ENCODE data around the gene TRPC4AP.

TRPC4AP gene

DNA sequence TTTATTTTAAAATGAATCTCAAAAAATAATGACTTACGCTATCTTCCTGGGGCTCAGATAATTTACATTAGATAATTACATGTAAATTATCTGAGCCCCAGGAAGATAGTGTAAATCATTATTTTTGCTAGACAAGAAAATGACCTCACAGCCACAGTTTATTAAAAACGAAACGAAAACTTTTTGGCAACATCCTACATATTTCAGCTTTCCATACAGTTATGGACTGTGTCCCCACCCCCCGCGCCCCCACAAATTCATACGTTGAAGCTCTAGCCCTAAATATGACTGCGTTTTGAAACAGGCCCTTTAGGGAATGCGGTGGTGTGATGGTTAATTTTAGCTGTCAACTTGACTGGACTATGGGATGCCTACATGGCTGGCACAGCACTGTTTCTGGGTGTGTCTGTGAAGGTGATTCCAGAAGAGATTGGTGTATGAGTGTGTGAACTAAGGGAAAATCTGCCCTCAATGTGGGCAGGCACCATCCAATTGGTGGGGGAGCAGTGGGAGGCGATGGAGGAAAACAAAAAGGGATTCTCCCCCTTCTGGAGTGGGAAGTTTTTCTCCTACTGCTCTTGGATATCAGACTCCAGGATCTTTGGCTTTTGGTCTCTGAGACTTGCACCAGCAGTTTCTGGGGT lies 52.6 kb downstream of the TRPC4AP start:
- no peak for TF ChIP-seq REST (IDR thresholded peaks at IDR 0.05; ENCODE audit: insufficient read depth in 1 of 2, low read depth in 2 of 2, low read length in 2 of 2)
- no peak for TF ChIP-seq FOXP2 (optimal IDR thresholded peaks at IDR 0.05; ENCODE audit: borderline replicate concordance, extremely low read depth, extremely low read length, insufficient read depth)
- TF ChIP-seq TAF1 (IDR thresholded peaks at IDR 0.05; ENCODE audit: borderline replicate concordance, insufficient read depth, low read length), result no peak
- TF ChIP-seq POLR2AphosphoS5 (IDR thresholded peaks at IDR 0.05; ENCODE audit: low read depth, low read length), result no peak
- no peak for TF ChIP-seq SIN3A (IDR thresholded peaks at IDR 0.05; ENCODE audit: borderline replicate concordance, insufficient read depth, low read length)

DNA sequence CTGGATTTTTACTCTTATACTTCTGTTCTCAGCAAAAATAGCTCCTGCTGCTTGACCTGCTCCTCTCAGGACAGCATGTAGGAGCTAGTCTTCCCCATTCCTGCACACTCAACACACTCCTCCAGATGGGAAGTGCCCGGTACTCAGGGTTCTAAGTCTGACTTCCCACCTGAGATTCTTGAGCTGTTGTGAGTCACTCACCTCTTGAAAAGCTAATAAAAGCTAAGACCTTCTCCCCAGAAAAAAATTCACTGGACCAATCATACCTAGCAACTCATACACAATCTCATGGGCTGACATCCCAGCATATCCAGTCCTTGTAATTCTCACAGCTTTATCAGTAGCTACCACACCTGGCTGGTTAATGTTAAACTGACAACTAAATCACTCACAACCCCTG lies 53.5 kb downstream of the TRPC4AP start:
- TF ChIP-seq POLR2AphosphoS5 (IDR thresholded peaks at IDR 0.05; ENCODE audit: low read depth, low read length) (no peak), REST (IDR thresholded peaks at IDR 0.05; ENCODE audit: insufficient read depth in 1 of 2, low read depth in 2 of 2, low read length in 2 of 2) (no peak), SIN3A (IDR thresholded peaks at IDR 0.05; ENCODE audit: borderline replicate concordance, insufficient read depth, low read length) (no peak), FOXP2 (optimal IDR thresholded peaks at IDR 0.05; ENCODE audit: borderline replicate concordance, extremely low read depth, extremely low read length, insufficient read depth) (no peak)

- TF ChIP-seq FOXP2 (optimal IDR thresholded peaks at IDR 0.05; ENCODE audit: borderline replicate concordance, extremely low read depth, extremely low read length, insufficient read depth), result no peak
- TF ChIP-seq TAF1 (IDR thresholded peaks at IDR 0.05; ENCODE audit: borderline replicate concordance, insufficient read depth, low read length), result no peak
- no peak for TF ChIP-seq REST (IDR thresholded peaks at IDR 0.05; ENCODE audit: insufficient read depth in 1 of 2, low read depth in 2 of 2, low read length in 2 of 2)
- no peak for TF ChIP-seq SIN3A (IDR thresholded peaks at IDR 0.05; ENCODE audit: borderline replicate concordance, insufficient read depth, low read length)
- TF ChIP-seq POLR2AphosphoS5 (IDR thresholded peaks at IDR 0.05; ENCODE audit: low read depth, low read length), result no peak
Observed at GRCh38 chr20:35034145-35034544, 58.5 kb downstream of the TRPC4AP start.

DNA sequence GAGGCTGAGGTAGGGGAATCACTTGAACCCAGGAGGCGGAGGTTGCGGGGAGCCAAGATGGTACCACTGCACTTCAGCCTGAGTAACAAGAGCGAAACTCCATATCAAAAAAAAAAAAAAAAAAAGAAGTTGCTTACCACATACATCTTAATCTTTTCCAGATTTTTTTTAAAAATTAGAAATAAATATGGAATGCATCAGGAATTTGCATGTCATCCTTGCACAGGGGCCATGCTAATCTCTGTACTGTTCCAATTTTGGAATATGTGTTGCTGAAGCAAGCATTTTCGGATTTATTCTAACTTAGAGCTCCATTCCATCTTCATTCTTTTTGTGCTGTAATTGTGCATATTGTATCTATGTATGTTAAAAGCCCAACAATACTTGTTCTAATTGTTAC lies 62.5 kb downstream of the TRPC4AP start:
- no peak for TF ChIP-seq REST (IDR thresholded peaks at IDR 0.05; ENCODE audit: insufficient read depth in 1 of 2, low read depth in 2 of 2, low read length in 2 of 2)
- TF ChIP-seq FOXP2 (optimal IDR thresholded peaks at IDR 0.05; ENCODE audit: borderline replicate concordance, extremely low read depth, extremely low read length, insufficient read depth), result no peak
- TF ChIP-seq POLR2AphosphoS5 (IDR thresholded peaks at IDR 0.05; ENCODE audit: low read depth, low read length), result no peak
- TF ChIP-seq SIN3A (IDR thresholded peaks at IDR 0.05; ENCODE audit: borderline replicate concordance, insufficient read depth, low read length), result no peak
- TF ChIP-seq TAF1 (IDR thresholded peaks at IDR 0.05; ENCODE audit: borderline replicate concordance, insufficient read depth, low read length), result no peak

DNA sequence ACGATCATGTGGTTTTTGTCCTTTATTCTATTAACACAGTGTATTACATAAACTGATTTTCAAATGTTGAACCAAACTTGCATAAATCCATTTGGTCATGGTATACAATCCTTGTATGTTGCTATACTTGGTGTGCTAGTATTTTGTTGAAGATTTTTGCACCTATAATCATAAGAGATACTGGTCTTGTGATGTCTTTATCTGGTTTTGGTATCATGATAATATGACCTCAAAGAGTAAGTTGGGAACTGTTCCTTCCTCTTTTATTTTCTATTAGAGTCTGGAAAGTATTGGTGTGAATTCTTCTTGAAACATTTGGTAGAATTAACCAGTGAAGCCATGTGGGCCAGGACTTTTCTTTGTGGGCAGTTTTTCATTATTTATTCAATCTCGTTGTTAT lies 65.3 kb downstream of the TRPC4AP start:
- TF ChIP-seq SIN3A (IDR thresholded peaks at IDR 0.05; ENCODE audit: borderline replicate concordance, insufficient read depth, low read length) (no peak), FOXP2 (optimal IDR thresholded peaks at IDR 0.05; ENCODE audit: borderline replicate concordance, extremely low read depth, extremely low read length, insufficient read depth) (no peak), TAF1 (IDR thresholded peaks at IDR 0.05; ENCODE audit: borderline replicate concordance, insufficient read depth, low read length) (no peak), POLR2AphosphoS5 (IDR thresholded peaks at IDR 0.05; ENCODE audit: low read depth, low read length) (no peak), REST (IDR thresholded peaks at IDR 0.05; ENCODE audit: insufficient read depth in 1 of 2, low read depth in 2 of 2, low read length in 2 of 2) (no peak)

All from PFSK-1 (cell line).